ENCODE measurements around the gene PIGR. TPM values are rescaled to one million over a fixed set of nuclear protein-coding genes. Genes with fewer than 3 reads are reported as not detected.

PIGR gene
- total RNA-seq, 1 experiment from 2014 or later = not detected

DNA sequence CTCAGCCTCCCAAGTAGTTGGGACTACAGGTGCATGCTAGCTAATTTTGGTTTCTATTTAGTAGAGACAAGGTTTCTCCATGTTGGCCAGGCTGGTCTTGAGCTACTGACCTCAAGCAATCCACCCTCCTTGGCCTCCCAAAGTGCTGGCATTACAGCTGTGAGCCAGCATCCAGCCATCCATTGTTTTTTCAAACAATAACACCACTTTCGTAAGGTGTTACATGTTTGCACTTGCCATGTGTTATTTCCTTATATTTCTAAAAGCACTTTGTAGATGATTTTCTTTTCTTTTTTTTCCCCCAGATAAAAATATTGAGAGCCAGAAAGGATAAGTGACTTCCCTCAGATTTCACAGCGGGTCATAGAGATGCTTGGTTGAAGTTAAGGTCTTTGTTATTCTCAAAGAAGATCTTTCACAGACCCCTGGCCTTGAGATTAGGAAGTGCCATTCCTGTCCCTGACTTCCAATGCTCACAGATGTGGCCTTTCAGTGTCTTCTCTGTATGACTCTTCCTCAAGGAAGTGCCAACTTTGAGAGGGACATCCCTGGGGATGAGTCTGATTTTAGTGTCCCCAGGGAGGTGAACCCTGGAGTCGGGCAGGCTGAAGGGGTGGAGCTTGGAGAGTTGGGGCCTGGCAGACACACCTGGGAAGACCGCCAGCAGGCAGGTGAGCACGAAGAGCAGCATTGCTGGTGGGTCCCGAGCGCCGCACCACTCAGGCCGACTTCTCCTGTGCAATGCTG lies 6.3 kb downstream of the PIGR start:
- ChIA-PET POLR2A (ENCODE audit: low non-redundant PET) (no interaction called here), CTCF (no interaction called here)
- Histone ChIP-seq H3K36me3 (ENCODE audit: insufficient read depth, low read length, poor library complexity, severe bottlenecking) (no peaks in the 10 kb centered on the region), H3K27ac (ENCODE audit: low read depth, low read length, poor library complexity, severe bottlenecking) (no peak overlapping the region), H3K4me3 (ENCODE audit: low read depth, low read length, poor library complexity, severe bottlenecking) (no peak overlapping the region), H3K9me3 (ENCODE audit: low read depth, low read length, poor library complexity, severe bottlenecking) (no peaks in the 10 kb centered on the region), H3K4me1 (ENCODE audit: insufficient read depth, low read length, poor library complexity, severe bottlenecking) (no peaks in the 10 kb centered on the region), H3K27me3 (replicated peaks; ENCODE audit: insufficient read depth, low read depth, low read length, poor library complexity) (peaks cover 32% of the 10 kb centered on the region)
- intact Hi-C loops (cut with micrococcal nuclease; ENCODE audit: unreplicated experiment) = no loop called here
- DNase-seq (ENCODE audit: low spot score) = no peak
- TF ChIP-seq, protein P1, sequence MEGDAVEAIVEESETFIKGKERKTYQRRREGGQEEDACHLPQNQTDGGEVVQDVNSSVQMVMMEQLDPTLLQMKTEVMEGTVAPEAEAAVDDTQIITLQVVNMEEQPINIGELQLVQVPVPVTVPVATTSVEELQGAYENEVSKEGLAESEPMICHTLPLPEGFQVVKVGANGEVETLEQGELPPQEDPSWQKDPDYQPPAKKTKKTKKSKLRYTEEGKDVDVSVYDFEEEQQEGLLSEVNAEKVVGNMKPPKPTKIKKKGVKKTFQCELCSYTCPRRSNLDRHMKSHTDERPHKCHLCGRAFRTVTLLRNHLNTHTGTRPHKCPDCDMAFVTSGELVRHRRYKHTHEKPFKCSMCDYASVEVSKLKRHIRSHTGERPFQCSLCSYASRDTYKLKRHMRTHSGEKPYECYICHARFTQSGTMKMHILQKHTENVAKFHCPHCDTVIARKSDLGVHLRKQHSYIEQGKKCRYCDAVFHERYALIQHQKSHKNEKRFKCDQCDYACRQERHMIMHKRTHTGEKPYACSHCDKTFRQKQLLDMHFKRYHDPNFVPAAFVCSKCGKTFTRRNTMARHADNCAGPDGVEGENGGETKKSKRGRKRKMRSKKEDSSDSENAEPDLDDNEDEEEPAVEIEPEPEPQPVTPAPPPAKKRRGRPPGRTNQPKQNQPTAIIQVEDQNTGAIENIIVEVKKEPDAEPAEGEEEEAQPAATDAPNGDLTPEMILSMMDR (conservative IDR thresholded peaks at IDR 0.05; ENCODE audit: low read depth, low read length) = no peak
- no peak for TF ChIP-seq EZH2 (IDR thresholded peaks at IDR 0.05; ENCODE audit: borderline replicate concordance, low read depth, low read length, poor library complexity, severe bottlenecking)
- BruUV-seq (replicated peaks) = no TSS peak

DNA sequence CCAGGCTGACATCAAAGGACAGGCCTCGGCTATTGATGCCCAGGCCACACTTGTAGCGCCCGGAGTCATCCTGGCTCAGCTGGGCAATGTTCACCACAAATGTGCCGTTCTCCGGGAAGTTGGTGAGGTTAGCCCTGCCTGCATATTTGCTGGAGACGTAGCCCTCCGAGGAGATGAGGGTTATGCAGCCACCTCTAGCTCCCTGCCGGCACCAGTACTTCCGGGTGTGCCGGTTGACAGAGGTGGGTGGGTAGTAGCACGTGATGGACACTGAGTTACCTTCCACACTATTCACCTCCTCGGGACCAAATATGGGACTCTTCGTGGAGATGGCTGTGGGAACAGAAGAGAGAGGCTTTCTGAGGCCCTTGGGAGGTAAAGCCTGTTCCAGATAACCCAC lies 7.1 kb downstream of the PIGR start:
- CTCF ChIA-PET = no interaction called here

DNA sequence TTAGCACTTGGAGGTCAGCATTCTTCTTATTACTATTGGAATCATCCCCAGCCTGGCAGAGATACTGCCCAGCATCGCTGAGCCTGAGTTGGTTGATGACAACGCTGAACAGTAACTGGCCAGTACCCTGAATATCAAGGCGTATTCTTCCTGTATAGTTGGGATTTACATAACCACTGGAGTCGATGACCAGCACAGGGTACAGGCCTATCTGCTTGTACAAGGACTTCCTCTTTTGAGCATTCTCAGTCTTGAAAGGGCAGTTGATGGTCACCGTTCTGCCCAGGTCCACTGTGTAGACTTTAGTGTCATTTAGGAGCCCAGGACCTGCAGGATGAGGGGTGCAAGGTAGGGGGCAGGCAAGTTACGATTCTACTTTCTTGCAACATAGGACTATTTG lies 8.8 kb downstream of the PIGR start:
- intact Hi-C loops (cut with micrococcal nuclease; ENCODE audit: unreplicated experiment) = no loop called here

More for the DNA sequence above, 7.1 kb downstream of the PIGR start:
- peaks cover 24% of the 10 kb centered on the region for H3K27me3 ChIP-seq (replicated peaks; ENCODE audit: insufficient read depth, low read depth, low read length, poor library complexity)
- H3K4me3 ChIP-seq (ENCODE audit: low read depth, low read length, poor library complexity, severe bottlenecking) = no peak overlapping the region
- H3K36me3 ChIP-seq (ENCODE audit: insufficient read depth, low read length, poor library complexity, severe bottlenecking) = no peaks in the 10 kb centered on the region
- no peak for DNase-seq (ENCODE audit: low spot score)
- TF ChIP-seq EZH2 (IDR thresholded peaks at IDR 0.05; ENCODE audit: borderline replicate concordance, low read depth, low read length, poor library complexity, severe bottlenecking) = no peak
- TF ChIP-seq, protein P1 (conservative IDR thresholded peaks at IDR 0.05; ENCODE audit: low read depth, low read length) = no peak
- no TSS peak for BruUV-seq (replicated peaks)
- POLR2A ChIA-PET (ENCODE audit: low non-redundant PET) = no interaction called here
- no peaks in the 10 kb centered on the region for H3K9me3 ChIP-seq (ENCODE audit: low read depth, low read length, poor library complexity, severe bottlenecking)
- H3K4me1 ChIP-seq (ENCODE audit: insufficient read depth, low read length, poor library complexity, severe bottlenecking) = no peaks in the 10 kb centered on the region
- intact Hi-C loops (cut with micrococcal nuclease; ENCODE audit: unreplicated experiment) = no loop called here
- H3K27ac ChIP-seq (ENCODE audit: low read depth, low read length, poor library complexity, severe bottlenecking) = no peak overlapping the region

More for the DNA sequence above, 8.8 kb downstream of the PIGR start:
- Histone ChIP-seq H3K36me3 (ENCODE audit: insufficient read depth, low read length, poor library complexity, severe bottlenecking) (no peaks in the 10 kb centered on the region), H3K27ac (ENCODE audit: low read depth, low read length, poor library complexity, severe bottlenecking) (no peak overlapping the region), H3K4me3 (ENCODE audit: low read depth, low read length, poor library complexity, severe bottlenecking) (no peak overlapping the region), H3K9me3 (ENCODE audit: low read depth, low read length, poor library complexity, severe bottlenecking) (no peaks in the 10 kb centered on the region), H3K27me3 (replicated peaks; ENCODE audit: insufficient read depth, low read depth, low read length, poor library complexity) (peaks cover 7% of the 10 kb centered on the region), H3K4me1 (ENCODE audit: insufficient read depth, low read length, poor library complexity, severe bottlenecking) (no peaks in the 10 kb centered on the region)
- BruUV-seq (replicated peaks) = no TSS peak
- DNase-seq (ENCODE audit: low spot score) = no peak
- ChIA-PET POLR2A (ENCODE audit: low non-redundant PET) (no interaction called here), CTCF (no interaction called here)
- TF ChIP-seq, protein P1 (conservative IDR thresholded peaks at IDR 0.05; ENCODE audit: low read depth, low read length) = no peak
- no peak for TF ChIP-seq EZH2 (IDR thresholded peaks at IDR 0.05; ENCODE audit: borderline replicate concordance, low read depth, low read length, poor library complexity, severe bottlenecking)

Measured in A673 (cell line).